ENCODE results near the gene KANSL1L.

The KANSL1L gene

DNA sequence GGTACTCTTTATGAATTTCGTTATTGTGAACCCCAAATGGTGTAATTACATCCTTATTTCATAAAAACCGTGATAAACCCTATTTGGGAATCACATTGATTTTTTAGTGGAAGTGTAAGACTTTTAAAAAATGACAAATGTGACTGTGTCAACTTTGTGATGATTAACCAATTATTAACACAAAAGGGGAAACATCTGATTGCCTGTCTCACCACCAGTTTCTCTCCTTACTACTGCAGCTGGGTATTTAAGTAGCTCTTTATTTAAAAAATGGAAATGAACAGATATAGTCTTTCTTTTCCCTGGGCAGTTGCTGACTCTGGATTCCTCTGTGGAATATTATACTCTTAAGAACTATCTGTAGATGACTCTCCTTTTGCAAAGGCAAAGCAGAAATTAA, 180.4 kb downstream of the KANSL1L start:
- FAIRE-seq, result no peak

- FAIRE-seq, result peak; percentile 45
These were observed 183.2 kb downstream of the KANSL1L start for GRCh38 chr2:209988010-209988409.

DNA sequence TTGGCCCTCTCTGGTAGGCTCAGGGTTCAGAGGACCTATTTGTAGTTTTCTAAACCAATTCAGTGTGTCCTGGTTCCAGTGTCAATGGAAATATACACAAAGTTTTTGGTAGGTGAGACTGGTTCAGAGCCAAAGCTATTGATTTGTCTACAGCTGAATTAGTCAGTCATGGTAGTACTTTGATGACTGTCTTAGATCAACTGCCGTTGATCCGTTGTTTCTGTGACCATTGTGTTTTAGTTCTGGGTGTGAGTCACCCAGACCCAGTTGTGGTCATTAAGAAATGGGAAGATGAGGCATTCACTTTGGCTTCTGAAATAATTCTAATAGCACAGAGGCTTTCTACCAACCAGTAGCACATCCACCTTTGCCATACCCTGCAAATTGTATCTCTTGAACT, 184.8 kb downstream of the KANSL1L start:
- FAIRE-seq, result no peak

- FAIRE-seq, result no peak
These were observed 185.3 kb downstream of the KANSL1L start for GRCh38 chr2:209985874-209986273.

DNA sequence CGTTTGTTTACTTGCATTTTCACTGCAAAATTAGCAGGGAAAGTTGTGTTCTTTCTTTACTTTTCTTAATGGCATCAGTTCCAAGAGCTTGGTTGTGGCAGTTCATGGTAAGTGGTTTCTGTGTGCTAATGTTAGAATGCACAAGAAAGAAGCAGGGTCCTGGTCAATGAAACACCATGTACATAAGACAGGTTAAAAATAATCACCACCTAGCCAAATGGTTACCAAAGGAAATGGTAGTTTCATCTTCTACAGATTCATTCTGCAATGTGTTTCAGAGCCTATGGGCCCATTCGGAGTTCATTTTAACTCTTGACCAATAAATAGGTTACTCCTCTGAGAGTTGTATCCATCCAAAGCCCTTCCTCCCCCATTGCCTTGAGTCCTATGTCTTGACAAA, 186.9 kb downstream of the KANSL1L start:
- FAIRE-seq, result no peak

DNA sequence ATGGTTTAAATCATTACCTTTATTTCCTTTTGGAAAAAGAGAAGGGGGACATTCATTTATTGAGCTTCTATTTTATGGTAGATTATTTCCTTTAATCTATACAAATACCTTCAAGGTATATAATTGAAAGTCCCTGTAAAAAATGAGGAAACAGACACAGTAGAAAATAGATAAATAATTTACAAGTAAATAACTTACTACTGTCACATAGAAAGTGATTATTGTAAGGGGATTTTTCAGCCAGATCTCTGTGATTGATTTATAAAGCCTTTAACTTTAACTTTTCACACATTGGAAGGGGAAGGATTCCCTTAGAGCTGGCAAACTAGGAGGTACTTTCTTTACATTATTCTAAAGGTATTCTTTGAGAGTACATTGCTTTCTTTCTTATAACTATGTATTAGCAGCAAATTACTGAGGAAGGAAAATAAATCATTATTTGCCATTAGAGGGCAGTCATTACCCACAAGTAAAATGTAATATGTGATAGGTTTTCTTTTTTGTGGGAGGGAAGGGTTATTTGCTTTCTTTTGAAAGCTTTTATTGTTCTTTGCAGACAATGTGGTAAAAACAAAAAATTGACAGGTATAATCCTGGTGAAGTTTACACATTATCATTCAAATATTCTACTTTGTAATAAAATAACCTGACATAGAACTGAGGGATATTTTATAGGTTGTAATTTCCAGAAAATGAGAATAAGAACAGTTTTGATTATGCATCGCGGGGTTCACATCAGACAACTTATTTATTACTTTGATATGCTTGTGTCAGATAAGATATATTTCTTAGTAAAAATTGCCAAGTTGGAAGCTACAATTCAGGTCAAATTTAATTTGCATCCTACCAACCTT, 193.6 kb downstream of the KANSL1L start:
- peak; percentile 96 for FAIRE-seq

DNA sequence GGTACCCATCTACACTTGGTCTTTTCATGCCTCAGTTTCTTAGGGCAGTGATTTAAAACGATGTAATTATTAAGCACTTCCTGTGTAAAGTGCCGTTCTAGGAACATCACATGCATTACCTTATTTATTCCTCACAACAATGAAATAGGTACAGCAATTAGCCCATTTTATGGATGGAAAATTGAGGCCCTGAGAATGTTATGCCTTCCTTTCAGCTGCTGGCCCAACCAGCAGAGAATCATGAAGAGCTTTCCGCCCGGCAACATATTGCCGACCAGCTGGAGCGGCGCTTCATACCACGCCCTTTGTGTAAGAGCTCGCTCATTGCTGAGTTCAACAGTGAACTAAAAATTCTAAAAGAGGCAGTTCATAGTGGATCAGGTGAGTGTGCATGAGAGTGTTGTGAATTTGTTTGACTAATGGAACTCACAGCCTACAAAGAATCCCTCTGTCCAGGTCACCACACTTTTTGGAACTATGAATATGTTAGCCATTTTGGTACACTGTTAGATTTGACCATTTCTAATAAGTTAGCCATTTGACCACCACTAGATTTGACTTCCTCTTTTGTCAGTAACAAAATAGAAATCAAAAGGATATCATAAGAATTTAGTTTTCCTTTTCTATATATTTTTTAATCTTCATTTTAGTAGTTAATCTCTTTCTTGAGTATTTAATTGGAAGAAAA, 194.4 kb downstream of the KANSL1L start:
- no peak for FAIRE-seq

DNA sequence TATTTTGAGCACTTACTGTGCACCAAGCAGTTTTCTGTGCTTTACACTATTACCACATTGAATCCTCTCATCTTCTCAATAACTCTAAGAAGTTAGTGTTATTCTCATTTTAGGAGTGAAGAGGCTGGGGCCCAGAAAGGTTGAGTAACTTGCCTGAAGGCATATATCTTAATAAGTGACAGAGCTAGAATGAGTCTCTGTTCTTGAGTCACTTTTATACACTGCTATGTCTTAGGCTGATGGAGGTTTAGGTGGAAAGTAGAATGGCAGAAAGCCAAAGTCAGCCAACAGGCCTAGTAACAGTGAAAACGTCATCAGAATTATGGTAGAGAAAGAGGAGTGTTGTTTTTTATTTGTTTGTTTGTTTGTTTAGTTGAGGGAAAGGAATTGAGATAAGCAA, 196.6 kb downstream of the KANSL1L start:
- no peak for FAIRE-seq

DNA sequence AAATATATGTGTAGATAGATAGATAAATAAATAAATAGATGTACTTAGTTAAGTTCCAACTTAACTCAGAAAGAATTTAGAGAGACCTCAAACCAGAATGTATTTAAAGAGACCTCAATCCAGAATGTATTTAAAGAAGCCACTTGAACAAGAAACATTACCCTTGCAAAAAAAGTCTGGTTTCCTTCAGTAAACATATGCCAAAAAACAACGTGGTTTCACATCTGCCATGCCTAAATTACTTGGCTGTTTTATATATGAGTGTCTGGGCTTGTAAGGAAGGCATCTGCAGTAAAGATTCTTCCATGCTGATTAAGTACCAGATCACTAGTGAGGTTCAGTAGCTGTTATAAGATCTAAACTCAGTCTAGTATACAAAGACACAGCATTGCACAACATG, 197.9 kb downstream of the KANSL1L start:
- no peak for FAIRE-seq
